Keratinocyte (primary cell): ENCODE results near the gene ZNF648. TPM values are rescaled to one million over a fixed set of nuclear protein-coding genes. Genes with fewer than 3 reads are reported as not detected.

Experiments
- DNase-seq: peaks from one replicate; pipeline ENCODE4 v3.0.0-alpha.2; 2011; ENCODE audit warnings: low read depth, missing footprints, low spot score
- FAIRE-seq: peaks from 2 replicates; lab custom pipeline; 2011; peaks lifted over from hg19 to GRCh38; lab: Jason Lieb, UNC
- H2AFZ ChIP-seq: 2 replicates; pipeline ENCODE4 v1.6.0; 2012; ENCODE audit warnings: low read length, control low read depth, inconsistent platforms; ENCODE audit not compliant: control insufficient read depth
- H3K27ac ChIP-seq: 2 replicates; pipeline ENCODE4 v1.5.1; 2011; ENCODE audit warnings: low read length; ENCODE audit not compliant: control insufficient read depth, insufficient read depth
- H3K27me3 ChIP-seq: 3 replicates; pipeline ENCODE4 v1.6.0; 2011; ENCODE audit warnings: low read length; ENCODE audit not compliant: control insufficient read depth, insufficient read depth; ENCODE audit errors: extremely low read depth
- H3K36me3 ChIP-seq, 2 experiments: 2 replicates in 1 of 2; 3 replicates in 1 of 2; pipeline ENCODE4 v1.5.1; 2011; ENCODE audit warnings: low read length in 2 of 2, mild to moderate bottlenecking in 1 of 2; ENCODE audit not compliant: control insufficient read depth in 2 of 2, insufficient read depth in 2 of 2; ENCODE audit errors: extremely low read depth in 1 of 2
- H3K4me1 ChIP-seq: 3 replicates; pipeline ENCODE4 v1.5.1; 2011; ENCODE audit warnings: low read length; ENCODE audit not compliant: control insufficient read depth, insufficient read depth; ENCODE audit errors: extremely low read depth
- H3K4me2 ChIP-seq: 3 replicates; pipeline ENCODE4 v1.6.0; 2011; ENCODE audit warnings: low read depth, low read length; ENCODE audit not compliant: control insufficient read depth, insufficient read depth; ENCODE audit errors: extremely low read depth
- H3K4me3 ChIP-seq, 3 experiments: fragments of 200-600 bp in 1 of 3; sonication (generic) in 1 of 3; 2 replicates in 2 of 3; 3 replicates in 1 of 3; pipeline ENCODE4 v1.5.1; 2011 to 2016; ENCODE audit warnings: low read length in 3 of 3, mild to moderate bottlenecking in 3 of 3, control low read depth in 2 of 3, inconsistent platforms in 1 of 3, low read depth in 1 of 3, mixed read lengths in 1 of 3, mixed run types in 1 of 3, moderate library complexity in 1 of 3; ENCODE audit not compliant: control insufficient read depth in 2 of 3, insufficient read depth in 2 of 3; ENCODE audit errors: extremely low read depth in 1 of 3
- H3K79me2 ChIP-seq: 2 replicates; pipeline ENCODE4 v1.6.0; 2012; ENCODE audit warnings: low read length; ENCODE audit not compliant: control insufficient read depth, insufficient read depth
- H3K9ac ChIP-seq: 3 replicates; pipeline ENCODE4 v1.6.0; 2011; ENCODE audit warnings: low read length; ENCODE audit not compliant: control insufficient read depth, insufficient read depth; ENCODE audit errors: extremely low read depth
- H3K9me1 ChIP-seq: 3 replicates; pipeline ENCODE4 v1.6.0; 2011; ENCODE audit warnings: low read length; ENCODE audit not compliant: control insufficient read depth, insufficient read depth; ENCODE audit errors: extremely low read depth
- H3K9me3 ChIP-seq: 2 replicates; pipeline ENCODE4 v1.5.1; 2012; ENCODE audit warnings: low read depth, low read length; ENCODE audit not compliant: control insufficient read depth
- H4K20me1 ChIP-seq: 3 replicates; pipeline ENCODE4 v1.6.0; 2011; ENCODE audit warnings: low read length; ENCODE audit not compliant: control insufficient read depth, insufficient read depth; ENCODE audit errors: extremely low read depth
- CTCF ChIP-seq, 3 experiments: IDR thresholded peaks in 1 of 3; conservative IDR thresholded peaks in 1 of 3; optimal IDR thresholded peaks in 1 of 3; 2 replicates in 2 of 3; 3 replicates in 1 of 3; pipeline versions ENCODE3 to v1.5.1; 2011; ENCODE audit warnings: low read length in 3 of 3, mild to moderate bottlenecking in 3 of 3, moderate library complexity in 2 of 3, control low read depth in 1 of 3, inconsistent platforms in 1 of 3; ENCODE audit not compliant: insufficient read depth in 2 of 3; ENCODE audit errors: extremely low read depth in 1 of 3
- EZH2 ChIP-seq: IDR thresholded peaks from one replicate; pipeline ENCODE4 v1.6.1; 2012; ENCODE audit warnings: inconsistent platforms, mild to moderate bottlenecking, low read length, moderate library complexity
- dilution Hi-C: fragments of 300-500 bp; cut with MboI; formaldehyde crosslinking; loops from one replicate; pipeline ENCODE4 v1.7.0; 2020; ENCODE audit warnings: low sequenced_read_pairs; ENCODE audit not compliant: extremely low pct_ligation_motif_present
- polyA plus RNA-seq, 5 experiments: library from polyadenylated mRNA; depleted of rRNA in 3 of 5; stranded (reverse) in 3 of 5; stranded (forward) in 1 of 5; unstranded in 1 of 5; fragments of >200 nt; gene quantifications; 1 replicate in 1 of 5; 2 replicates in 3 of 5; 3 replicates in 1 of 5; pipeline versions ENCODE4 v1.2.1 to v1.2.3, GENCODE V29; 2011 to 2012; ENCODE audit warnings: missing spikeins in 2 of 5, low read depth in 1 of 5, low replicate concordance in 1 of 5

The ZNF648 gene
- polyA plus RNA-seq, 1 donor (not counting 4 experiments of a cell fraction or from before 2014, with no cell fraction given), result not detected

GRCh38 chr1:182109771-182110170 is 48.3 kb upstream of the ZNF648 start:
- TF ChIP-seq CTCF (optimal IDR thresholded peaks at IDR 0.05 in 1 of 3, IDR thresholded peaks at IDR 0.05 in 1 of 3, conservative IDR thresholded peaks at IDR 0.05 in 1 of 3; ENCODE audit: extremely low read depth in 1 of 3, insufficient read depth in 2 of 3, low read length in 3 of 3) (no peak), EZH2 (no peak)
- Histone ChIP-seq H3K27me3 (no peaks in the 10 kb centered on the region), H3K4me1 (peaks cover 9% of the 10 kb centered on the region), H3K4me2 (no peak overlapping the region), H3K36me3 (no peaks in the 10 kb centered on the region), H3K79me2 (no peaks in the 10 kb centered on the region), H3K9ac (no peak overlapping the region), H3K4me3 (no peak overlapping the region), H3K9me1 (no peaks in the 10 kb centered on the region), H2AFZ (no peak overlapping the region), H4K20me1 (no peaks in the 10 kb centered on the region), H3K27ac (no peak overlapping the region), H3K9me3 (peaks cover 3% of the 10 kb centered on the region)
- dilution Hi-C loops, result no loop called here
- DNase-seq, result no peak
- FAIRE-seq, result no peak

- H3K27me3 ChIP-seq, result no peaks in the 10 kb centered on the region
- peaks cover 11% of the 10 kb centered on the region for H3K4me1 ChIP-seq
- no peaks in the 10 kb centered on the region for H3K79me2 ChIP-seq
- no peak overlapping the region for H3K4me2 ChIP-seq
- H3K27ac ChIP-seq, result peak overlapping the region; percentile 13
- H2AFZ ChIP-seq, result no peak overlapping the region
- no peaks in the 10 kb centered on the region for H4K20me1 ChIP-seq
- no peak overlapping the region for H3K4me3 ChIP-seq
- H3K9ac ChIP-seq, result no peak overlapping the region
- no peak for TF ChIP-seq EZH2
- no peak for TF ChIP-seq CTCF (optimal IDR thresholded peaks at IDR 0.05 in 1 of 3, IDR thresholded peaks at IDR 0.05 in 1 of 3, conservative IDR thresholded peaks at IDR 0.05 in 1 of 3; ENCODE audit: extremely low read depth in 1 of 3, insufficient read depth in 2 of 3, low read length in 3 of 3)
- FAIRE-seq, result peak; percentile 52
- H3K9me1 ChIP-seq, result no peaks in the 10 kb centered on the region
- H3K9me3 ChIP-seq, result peaks cover 3% of the 10 kb centered on the region
- dilution Hi-C loops, result no loop called here
- DNase-seq, result peak; percentile 30
- no peaks in the 10 kb centered on the region for H3K36me3 ChIP-seq
Measured at GRCh38 chr1:182107209-182107608, 45.7 kb upstream of the ZNF648 start.
